Activated naive CD8-positive, alpha-beta T cell (primary cell): ENCODE data around the gene SPINDOC.

ENCODE experiments used
- H3K27ac Mint-ChIP-seq: one replicate; pipeline ENCODE4 v1.8.0; 2021; ENCODE audit warnings: mixed read lengths
- H3K27me3 Mint-ChIP-seq: one replicate; pipeline ENCODE4 v1.8.0; 2021; ENCODE audit warnings: mixed read lengths
- H3K36me3 Mint-ChIP-seq: one replicate; pipeline ENCODE4 v1.8.0; 2021; ENCODE audit warnings: mixed read lengths
- H3K4me1 Mint-ChIP-seq: one replicate; pipeline ENCODE4 v1.8.0; 2021; ENCODE audit warnings: low read depth, mixed read lengths
- H3K4me3 Mint-ChIP-seq: one replicate; pipeline ENCODE4 v1.8.0; 2021; ENCODE audit warnings: mild to moderate bottlenecking, mixed read lengths
- H3K9me3 Mint-ChIP-seq: one replicate; pipeline ENCODE4 v1.8.0; 2021; ENCODE audit warnings: low read depth, mixed read lengths

The SPINDOC gene, protein sequence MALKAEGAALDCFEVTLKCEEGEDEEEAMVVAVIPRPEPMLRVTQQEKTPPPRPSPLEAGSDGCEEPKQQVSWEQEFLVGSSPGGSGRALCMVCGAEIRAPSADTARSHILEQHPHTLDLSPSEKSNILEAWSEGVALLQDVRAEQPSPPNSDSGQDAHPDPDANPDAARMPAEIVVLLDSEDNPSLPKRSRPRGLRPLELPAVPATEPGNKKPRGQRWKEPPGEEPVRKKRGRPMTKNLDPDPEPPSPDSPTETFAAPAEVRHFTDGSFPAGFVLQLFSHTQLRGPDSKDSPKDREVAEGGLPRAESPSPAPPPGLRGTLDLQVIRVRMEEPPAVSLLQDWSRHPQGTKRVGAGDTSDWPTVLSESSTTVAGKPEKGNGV

GRCh38 chr11:63813035-63813562 is at the start of gene SPINDOC:
TSS of gene SPINDOC (plus strand) at chr11:63813456. CDS start at chr11:63813687, 231 bp downstream.
- H3K36me3 Mint-ChIP-seq = no peaks in the 10 kb centered on the region
- no peaks in the 10 kb centered on the region for H3K27me3 Mint-ChIP-seq
- no peaks in the 10 kb centered on the region for H3K9me3 Mint-ChIP-seq
- peaks cover 22% of the 10 kb centered on the region for H3K4me1 Mint-ChIP-seq
- H3K27ac Mint-ChIP-seq = peak within 1 kb of the TSS; percentile 22
- peak within 1 kb of the TSS; percentile 84 for H3K4me3 Mint-ChIP-seq

DNA sequence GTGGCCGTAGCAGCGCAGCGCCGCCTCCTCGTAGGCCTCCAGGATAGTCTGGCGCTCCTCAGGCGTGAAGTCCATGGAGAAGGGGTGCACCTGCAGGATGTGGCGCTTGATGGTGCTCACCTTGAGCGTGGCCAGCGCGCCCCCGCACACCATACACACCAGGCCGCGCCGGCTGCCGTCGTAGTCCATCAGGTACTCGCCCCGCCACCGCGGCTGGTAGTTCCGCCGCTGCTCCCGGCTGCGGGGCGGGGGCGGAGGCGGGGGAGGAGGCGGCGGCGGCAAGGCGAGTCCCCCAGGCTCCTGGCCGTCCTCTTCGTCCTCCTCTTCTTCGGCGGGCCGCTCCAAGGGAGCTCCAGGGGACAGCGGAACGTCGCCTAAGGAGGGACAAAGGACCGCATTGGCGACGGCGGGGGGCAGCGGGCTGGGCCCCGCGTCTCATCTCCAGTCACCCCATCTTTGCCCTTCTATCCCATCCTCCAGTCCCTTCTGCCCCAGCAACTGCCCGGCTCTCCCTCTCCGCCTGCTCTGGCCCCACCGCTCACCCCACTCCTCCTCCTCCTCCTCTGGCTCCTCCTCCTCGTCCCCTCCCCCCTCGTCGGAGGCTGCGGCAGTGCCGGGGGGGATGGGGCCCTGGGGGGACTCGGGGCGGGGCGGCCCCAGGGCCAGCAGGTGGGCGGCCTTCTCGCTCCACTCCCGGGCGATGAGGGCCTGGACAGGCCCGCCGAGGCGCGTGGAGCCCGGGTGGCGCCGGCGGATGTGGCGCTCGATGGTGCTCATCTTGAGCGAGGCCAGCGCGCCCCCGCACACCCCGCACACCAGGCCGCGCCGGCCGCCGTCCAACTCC is 49.5 kb upstream of the SPINDOC start:
- H3K4me1 Mint-ChIP-seq = peaks cover 6% of the 10 kb centered on the region
- no peaks in the 10 kb centered on the region for H3K9me3 Mint-ChIP-seq
- H3K27ac Mint-ChIP-seq = no peak overlapping the region
- H3K36me3 Mint-ChIP-seq = no peaks in the 10 kb centered on the region
- H3K27me3 Mint-ChIP-seq = no peaks in the 10 kb centered on the region
- H3K4me3 Mint-ChIP-seq = no peak overlapping the region

GRCh38 chr11:63764340-63764678 is 48.9 kb upstream of the SPINDOC start:
- Mint-ChIP-seq H3K27me3 (no peaks in the 10 kb centered on the region), H3K4me1 (peaks cover 6% of the 10 kb centered on the region), H3K9me3 (no peaks in the 10 kb centered on the region)

DNA sequence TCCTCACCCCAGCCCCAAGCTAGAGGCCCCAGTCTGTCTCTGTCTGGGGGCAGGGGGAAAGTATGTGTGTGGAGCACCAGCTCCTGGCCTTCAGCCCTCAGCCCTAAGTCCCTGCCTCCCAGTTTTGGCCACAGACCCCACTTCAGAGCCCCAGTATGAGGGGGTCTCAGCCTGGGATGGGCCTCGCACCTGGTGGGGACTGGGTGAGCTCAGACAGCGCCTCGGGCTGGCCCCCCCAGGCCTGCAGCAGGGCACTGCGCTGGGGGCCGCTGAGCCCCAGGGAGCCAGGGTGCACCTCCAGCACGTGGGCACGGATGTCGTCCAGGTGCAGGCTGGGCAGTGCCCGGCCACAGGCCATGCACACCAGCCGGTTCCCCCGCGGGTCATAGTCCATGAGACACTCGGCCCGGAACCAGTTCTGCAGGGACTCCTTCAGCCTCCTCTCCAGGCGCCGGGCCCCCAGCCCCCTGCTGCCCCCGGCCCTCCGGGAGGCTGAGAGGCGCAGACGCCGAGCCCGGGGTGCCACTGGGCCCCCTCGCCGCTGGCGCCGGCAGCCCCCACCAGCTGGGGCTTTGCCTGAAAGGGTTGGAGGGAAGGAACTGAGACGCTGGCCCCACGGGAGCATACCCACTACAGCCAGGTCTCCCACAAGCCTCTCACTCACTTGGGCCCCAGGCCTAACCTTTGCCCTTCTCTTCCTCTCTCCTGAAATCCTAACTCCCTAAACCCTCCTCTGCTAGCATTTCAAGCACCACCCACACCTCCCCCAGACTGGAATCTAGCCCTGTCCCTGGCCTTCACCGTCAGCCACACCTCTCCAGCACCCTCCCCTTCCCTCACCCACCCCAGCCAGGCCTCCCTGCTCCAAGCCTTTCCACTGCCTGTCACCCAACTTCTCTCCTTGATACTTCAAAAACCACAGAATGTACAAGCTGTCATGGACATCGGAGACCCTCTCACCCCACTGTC is 48.3 kb upstream of the SPINDOC start:
- Mint-ChIP-seq H3K27ac (no peak overlapping the region), H3K4me1 (peaks cover 6% of the 10 kb centered on the region), H3K27me3 (no peaks in the 10 kb centered on the region), H3K9me3 (no peaks in the 10 kb centered on the region), H3K4me3 (no peak overlapping the region), H3K36me3 (no peaks in the 10 kb centered on the region)

More at GRCh38 chr11:63764340-63764678, 48.9 kb upstream of the SPINDOC start:
- Mint-ChIP-seq H3K4me3 (no peak overlapping the region), H3K36me3 (no peaks in the 10 kb centered on the region), H3K27ac (no peak overlapping the region)

DNA sequence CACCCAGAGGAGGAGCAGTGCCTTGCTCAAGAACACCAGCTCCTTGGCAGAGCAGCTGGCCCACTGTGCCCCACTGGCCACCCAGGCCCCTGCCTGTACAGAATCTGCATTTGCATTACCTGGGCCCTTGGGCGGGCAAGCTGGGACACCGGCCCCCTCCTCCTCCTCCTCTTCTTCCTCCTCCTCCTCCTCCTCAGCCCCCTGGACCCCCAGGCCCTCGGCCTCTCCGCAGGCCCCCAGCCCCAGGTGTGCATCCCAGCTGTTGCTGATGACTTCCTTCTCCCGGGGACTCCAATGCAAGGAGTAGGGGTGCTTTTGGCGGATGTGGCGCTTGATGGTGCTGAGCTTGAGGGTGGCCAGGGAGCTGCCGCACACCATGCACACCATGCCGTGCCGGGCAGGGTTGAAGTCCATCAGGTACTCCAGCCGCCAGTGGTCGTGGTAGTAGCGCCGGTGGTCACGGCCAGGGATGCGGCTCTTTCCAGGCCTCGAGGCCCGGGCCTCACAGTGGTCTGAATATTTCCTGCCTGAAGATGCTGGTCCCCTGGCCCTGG is 47.5 kb upstream of the SPINDOC start:
- Mint-ChIP-seq H3K27ac (no peak overlapping the region), H3K4me1 (peaks cover 6% of the 10 kb centered on the region), H3K4me3 (no peak overlapping the region), H3K9me3 (no peaks in the 10 kb centered on the region), H3K27me3 (no peaks in the 10 kb centered on the region), H3K36me3 (no peaks in the 10 kb centered on the region)

- H3K27me3 Mint-ChIP-seq = no peaks in the 10 kb centered on the region
- peak overlapping the region; percentile 96 for H3K4me3 Mint-ChIP-seq
- no peaks in the 10 kb centered on the region for H3K36me3 Mint-ChIP-seq
- peaks cover 6% of the 10 kb centered on the region for H3K4me1 Mint-ChIP-seq
- no peak overlapping the region for H3K27ac Mint-ChIP-seq
- H3K9me3 Mint-ChIP-seq = no peaks in the 10 kb centered on the region
These were observed 46.6 kb upstream of the SPINDOC start for GRCh38 chr11:63766531-63767235.

GRCh38 chr11:63767267-63767564 is 46.0 kb upstream of the SPINDOC start:
- H3K27ac Mint-ChIP-seq = peak overlapping the region; percentile 90
- no peaks in the 10 kb centered on the region for H3K27me3 Mint-ChIP-seq
- H3K9me3 Mint-ChIP-seq = no peaks in the 10 kb centered on the region
- H3K4me3 Mint-ChIP-seq = peak overlapping the region; percentile 96
- H3K36me3 Mint-ChIP-seq = no peaks in the 10 kb centered on the region
- peaks cover 6% of the 10 kb centered on the region for H3K4me1 Mint-ChIP-seq

DNA sequence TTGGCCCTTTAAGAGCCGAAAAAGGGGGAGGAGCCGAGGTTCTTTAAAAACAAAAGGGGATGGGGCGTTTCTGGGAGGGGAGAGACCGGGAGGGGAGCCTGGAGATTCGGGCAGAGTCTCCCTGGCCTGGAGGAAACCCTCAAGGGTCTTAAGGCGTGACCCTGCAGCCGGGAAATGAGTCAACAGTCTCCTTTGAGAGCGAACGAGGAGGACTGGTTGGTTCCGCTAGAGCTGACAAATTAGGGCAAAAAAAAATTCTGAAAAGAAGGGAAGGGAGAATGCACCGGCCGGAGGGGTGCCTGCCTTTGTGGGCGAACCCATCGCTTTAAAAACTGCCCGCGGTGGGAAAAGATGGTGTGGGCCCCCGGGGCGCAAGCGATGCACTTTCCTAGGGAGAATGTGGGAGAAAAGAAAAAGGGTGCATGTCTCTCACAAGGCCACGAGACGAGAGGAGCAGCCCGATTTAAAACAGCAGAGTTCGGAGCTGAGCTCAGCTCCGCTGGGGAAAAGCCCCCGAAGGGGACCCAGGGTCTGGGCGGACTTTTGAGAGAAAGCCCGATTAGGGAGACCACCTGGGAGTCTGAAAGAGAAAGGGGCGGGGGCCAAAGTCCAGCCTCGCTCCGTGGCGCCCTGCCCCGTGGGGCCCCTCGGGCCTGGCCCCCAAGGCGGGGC is 45.6 kb upstream of the SPINDOC start:
- no peaks in the 10 kb centered on the region for H3K9me3 Mint-ChIP-seq
- H3K27ac Mint-ChIP-seq = peak overlapping the region; percentile 90
- H3K36me3 Mint-ChIP-seq = no peaks in the 10 kb centered on the region
- peaks cover 6% of the 10 kb centered on the region for H3K4me1 Mint-ChIP-seq
- H3K4me3 Mint-ChIP-seq = peak overlapping the region; percentile 96
- H3K27me3 Mint-ChIP-seq = no peaks in the 10 kb centered on the region

- Mint-ChIP-seq H3K4me1 (peaks cover 6% of the 10 kb centered on the region), H3K36me3 (no peaks in the 10 kb centered on the region), H3K4me3 (peak within 1 kb of the TSS; percentile 96), H3K9me3 (no peaks in the 10 kb centered on the region), H3K27ac (peak within 1 kb of the TSS; percentile 90), H3K27me3 (no peaks in the 10 kb centered on the region)
These were observed 44.8 kb upstream of the SPINDOC start, which contains the start of gene ZFTA for GRCh38 chr11:63768237-63769041. TSS of gene ZFTA (minus strand) at chr11:63768775. CDS start at chr11:63768622, 153 bp downstream.

- Mint-ChIP-seq H3K4me3 (no peak overlapping the region), H3K36me3 (no peaks in the 10 kb centered on the region), H3K27me3 (no peaks in the 10 kb centered on the region), H3K4me1 (peaks cover 6% of the 10 kb centered on the region), H3K27ac (no peak overlapping the region), H3K9me3 (no peaks in the 10 kb centered on the region)
These were observed 44.1 kb upstream of the SPINDOC start for GRCh38 chr11:63769042-63769713.

- Mint-ChIP-seq H3K27me3 (peaks cover under 1% of the 10 kb centered on the region), H3K27ac (no peak overlapping the region), H3K4me3 (peak overlapping the region; percentile 78), H3K36me3 (no peaks in the 10 kb centered on the region), H3K9me3 (no peaks in the 10 kb centered on the region), H3K4me1 (peaks cover 6% of the 10 kb centered on the region)
These were observed 43.4 kb upstream of the SPINDOC start for GRCh38 chr11:63769714-63770455.

GRCh38 chr11:63770763-63771162 is 42.5 kb upstream of the SPINDOC start:
- Mint-ChIP-seq H3K4me3 (peak overlapping the region; percentile 46), H3K27me3 (peaks cover 1% of the 10 kb centered on the region), H3K36me3 (no peaks in the 10 kb centered on the region), H3K27ac (no peak overlapping the region), H3K9me3 (no peaks in the 10 kb centered on the region), H3K4me1 (peaks cover 6% of the 10 kb centered on the region)
